H1 (cell line): ENCODE measurements around the gene LRP3.
"Not testable (repeated sequence)": the region's sequence is repeated elsewhere in the genome, so short reads cannot be mapped to it uniquely, and the experiment has no call there.

Experiments used
- E2F6 ChIP-seq: IDR thresholded peaks from 2 replicates; pipeline ENCODE4 v1.6.1; 2012; ENCODE audit warnings: inconsistent platforms
- MAX ChIP-seq: IDR thresholded peaks from 2 replicates; pipeline ENCODE4 v1.6.1; 2012; ENCODE audit warnings: inconsistent platforms
- POLR2A ChIP-seq, 2 experiments: IDR thresholded peaks; 1 replicate in 1 of 2; 2 replicates in 1 of 2; pipeline ENCODE4 v1.6.1; 2011; ENCODE audit warnings: low read depth in 2 of 2, low read length in 2 of 2, mild to moderate bottlenecking in 2 of 2; ENCODE audit errors: control extremely low read depth in 1 of 2
- RNF2 ChIP-seq: fragments of 200-900, 300-1000 bp; sonication (generic); IDR thresholded peaks from 2 replicates; pipeline ENCODE4 v1.7.1; 2016; ENCODE audit warnings: borderline replicate concordance, low read depth, mild to moderate bottlenecking, antibody characterized with exemption, low read length; ENCODE audit not compliant: poor library complexity, severe bottlenecking; ENCODE audit errors: missing control alignments
- SIN3A ChIP-seq, 2 experiments: IDR thresholded peaks in 1 of 2; conservative IDR thresholded peaks in 1 of 2; 2 replicates each; pipeline ENCODE4 v1.6.1; 2011 to 2012; ENCODE audit warnings: low read length in 2 of 2, improper control_type of control experiment in 1 of 2, low read depth in 1 of 2, mild to moderate bottlenecking in 1 of 2
- SP1 ChIP-seq: IDR thresholded peaks from 2 replicates; pipeline ENCODE4 v1.6.1; 2011; ENCODE audit warnings: low read depth, low read length
- SP2 ChIP-seq: IDR thresholded peaks from 2 replicates; pipeline ENCODE4 v1.6.1; 2012; ENCODE audit warnings: mild to moderate bottlenecking, low read length, inconsistent platforms
- SRF ChIP-seq: IDR thresholded peaks from 2 replicates; pipeline ENCODE4 v1.6.1; 2011; ENCODE audit warnings: mild to moderate bottlenecking, low read depth, low read length, moderate library complexity
- TAF1 ChIP-seq: IDR thresholded peaks from 2 replicates; pipeline ENCODE4 v1.6.1; 2011; ENCODE audit warnings: mild to moderate bottlenecking, low read depth, low read length
- TF ChIP-seq, protein P1 (sequence below), 3 experiments: IDR thresholded peaks; 1 replicate in 2 of 3; 2 replicates in 1 of 3; pipeline versions ENCODE4 v1.5.1 to v1.6.1; 2011; ENCODE audit warnings: low read length in 3 of 3, mild to moderate bottlenecking in 3 of 3, inconsistent platforms in 2 of 3, low read depth in 1 of 3, moderate library complexity in 1 of 3; ENCODE audit not compliant: insufficient read depth in 1 of 3; ENCODE audit errors: control extremely low read depth in 1 of 3

DNA sequence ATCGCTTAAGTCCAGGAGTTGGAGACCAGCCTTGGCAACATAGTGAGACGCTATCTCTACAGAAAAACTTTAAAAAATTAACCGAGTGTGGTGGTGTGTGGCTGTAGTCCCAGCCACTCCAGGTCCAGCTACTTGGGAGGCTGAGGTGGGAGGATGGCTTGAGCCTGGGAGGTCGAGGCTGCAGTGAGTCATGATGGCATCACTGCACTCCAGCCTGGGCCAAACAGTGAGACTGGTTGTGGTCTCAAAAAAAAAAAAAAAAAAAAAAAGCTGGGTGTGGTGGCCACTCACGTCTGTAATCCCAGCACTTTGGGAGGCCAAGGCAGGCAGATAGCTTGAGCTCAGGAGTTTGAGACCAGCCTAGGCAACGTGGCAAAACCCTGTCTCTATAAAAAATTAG is 28.1 kb upstream of the LRP3 start:
- TF ChIP-seq MAX; SP1; E2F6; POLR2A (IDR thresholded peaks at IDR 0.05; ENCODE audit: control extremely low read depth in 1 of 2, low read depth in 2 of 2, low read length in 2 of 2); SIN3A (conservative IDR thresholded peaks at IDR 0.05 in 1 of 2, IDR thresholded peaks at IDR 0.05 in 1 of 2; ENCODE audit: low read depth in 1 of 2, low read length in 2 of 2); RNF2; SP2; SRF; TAF1: not testable (repeated sequence)
- TF ChIP-seq, protein P1, sequence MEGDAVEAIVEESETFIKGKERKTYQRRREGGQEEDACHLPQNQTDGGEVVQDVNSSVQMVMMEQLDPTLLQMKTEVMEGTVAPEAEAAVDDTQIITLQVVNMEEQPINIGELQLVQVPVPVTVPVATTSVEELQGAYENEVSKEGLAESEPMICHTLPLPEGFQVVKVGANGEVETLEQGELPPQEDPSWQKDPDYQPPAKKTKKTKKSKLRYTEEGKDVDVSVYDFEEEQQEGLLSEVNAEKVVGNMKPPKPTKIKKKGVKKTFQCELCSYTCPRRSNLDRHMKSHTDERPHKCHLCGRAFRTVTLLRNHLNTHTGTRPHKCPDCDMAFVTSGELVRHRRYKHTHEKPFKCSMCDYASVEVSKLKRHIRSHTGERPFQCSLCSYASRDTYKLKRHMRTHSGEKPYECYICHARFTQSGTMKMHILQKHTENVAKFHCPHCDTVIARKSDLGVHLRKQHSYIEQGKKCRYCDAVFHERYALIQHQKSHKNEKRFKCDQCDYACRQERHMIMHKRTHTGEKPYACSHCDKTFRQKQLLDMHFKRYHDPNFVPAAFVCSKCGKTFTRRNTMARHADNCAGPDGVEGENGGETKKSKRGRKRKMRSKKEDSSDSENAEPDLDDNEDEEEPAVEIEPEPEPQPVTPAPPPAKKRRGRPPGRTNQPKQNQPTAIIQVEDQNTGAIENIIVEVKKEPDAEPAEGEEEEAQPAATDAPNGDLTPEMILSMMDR (IDR thresholded peaks at IDR 0.05; ENCODE audit: control extremely low read depth in 1 of 3, insufficient read depth in 1 of 3, low read depth in 1 of 3, low read length in 3 of 3) = not testable (repeated sequence)
